Upper lobe of left lung (tissue), 6 donors: ENCODE data around the gene PALS2. TPM values are rescaled to one million over a fixed set of nuclear protein-coding genes. Genes with fewer than 3 reads are reported as not detected.

Experiments used
- ATAC-seq, 2 donors: fragments of 200-7000 bp; cut with Tn5 transposase; one replicate each; pipeline ENCODE4 v1.9.1; 2022; ENCODE audit warnings: mild to moderate bottlenecking in 2 of 2, moderate library complexity in 2 of 2; ENCODE audit not compliant: low FRiP score in 2 of 2
- DNase-seq, 2 donors: peaks; one replicate each; pipeline ENCODE4 v3.0.0-alpha.2; 2019 to 2020
- H3K27ac ChIP-seq, 4 donors: fragments of 200-600 bp; sonication (generic); one replicate each; pipeline ENCODE4 v1.5.1; 2016 to 2019
- H3K27me3 ChIP-seq, 4 donors: fragments of 200-600 bp; sonication (generic); one replicate each; pipeline ENCODE4 v1.5.1; 2017 to 2019
- H3K36me3 ChIP-seq, 4 donors: fragments of 200-600 bp; sonication (generic); one replicate each; pipeline ENCODE4 v1.5.1; 2016 to 2019
- H3K4me1 ChIP-seq, 4 donors: fragments of 200-600 bp; sonication (generic); one replicate each; pipeline ENCODE4 v1.5.1; 2018 to 2019
- H3K4me3 ChIP-seq, 4 donors: fragments of 200-600 bp; sonication (generic); one replicate each; pipeline ENCODE4 v1.5.1; 2017 to 2019; ENCODE audit warnings: mild to moderate bottlenecking in 2 of 4, moderate library complexity in 1 of 4
- H3K9me3 ChIP-seq, 4 donors: fragments of 200-600 bp; sonication (generic); one replicate each; pipeline ENCODE4 v1.5.1; 2018 to 2019
- EP300 ChIP-seq, 4 donors: sonication (generic); formaldehyde crosslinking; IDR thresholded peaks; one replicate each; pipeline ENCODE4 v1.5.1; 2017; ENCODE audit warnings: antibody characterized with exemption in 4 of 4, control low read depth in 2 of 4
- POLR2A ChIP-seq, 4 donors: fragments of 450-650 bp; IDR thresholded peaks; one replicate each; pipeline ENCODE4 v1.5.1; 2016 to 2017; ENCODE audit warnings: antibody characterized with exemption in 4 of 4, mild to moderate bottlenecking in 2 of 4
- POLR2AphosphoS5 ChIP-seq, 2 donors: sonication (generic); formaldehyde crosslinking; IDR thresholded peaks; one replicate each; pipeline ENCODE4 v1.5.1; 2017; ENCODE audit warnings: antibody characterized with exemption in 2 of 2
- whole genome bisulfite sequencing, 2 donors: methylation state at CpG; one replicate each; pipeline ENCODE4 v1.1.5; 2017 to 2018; 5-methylcytosine and 5-hydroxymethylcytosine counted together
- total RNA-seq, 6 donors: library from RNA; depleted of rRNA in 4 of 6; stranded (reverse); fragments of >200 nt in 4 of 6; gene quantifications; one replicate each; pipeline versions ENCODE4 v1.1.0 to v1.2.1, GENCODE V29; 2016 to 2021
- TF ChIP-seq, protein P1 (sequence below), 6 experiments: fragments of 450-650 bp in 4 of 6; fragments of 200-600 bp in 2 of 6; sonication (generic) in 2 of 6; IDR thresholded peaks; one replicate each; pipeline ENCODE4 v1.5.1; 2016 to 2019; ENCODE audit warnings: antibody characterized with exemption in 6 of 6
- donor health status: DM: no; HTN: no; CAD: no; lungs with moderate emphysema.
- donor health status: DM: no; HTN: yes; CAD: no; lungs with severe emphysema.

The PALS2 gene
- total RNA-seq, 6 donors from 2014 or later: 8.5 to 22.0 (median 11.1) TPM

DNA sequence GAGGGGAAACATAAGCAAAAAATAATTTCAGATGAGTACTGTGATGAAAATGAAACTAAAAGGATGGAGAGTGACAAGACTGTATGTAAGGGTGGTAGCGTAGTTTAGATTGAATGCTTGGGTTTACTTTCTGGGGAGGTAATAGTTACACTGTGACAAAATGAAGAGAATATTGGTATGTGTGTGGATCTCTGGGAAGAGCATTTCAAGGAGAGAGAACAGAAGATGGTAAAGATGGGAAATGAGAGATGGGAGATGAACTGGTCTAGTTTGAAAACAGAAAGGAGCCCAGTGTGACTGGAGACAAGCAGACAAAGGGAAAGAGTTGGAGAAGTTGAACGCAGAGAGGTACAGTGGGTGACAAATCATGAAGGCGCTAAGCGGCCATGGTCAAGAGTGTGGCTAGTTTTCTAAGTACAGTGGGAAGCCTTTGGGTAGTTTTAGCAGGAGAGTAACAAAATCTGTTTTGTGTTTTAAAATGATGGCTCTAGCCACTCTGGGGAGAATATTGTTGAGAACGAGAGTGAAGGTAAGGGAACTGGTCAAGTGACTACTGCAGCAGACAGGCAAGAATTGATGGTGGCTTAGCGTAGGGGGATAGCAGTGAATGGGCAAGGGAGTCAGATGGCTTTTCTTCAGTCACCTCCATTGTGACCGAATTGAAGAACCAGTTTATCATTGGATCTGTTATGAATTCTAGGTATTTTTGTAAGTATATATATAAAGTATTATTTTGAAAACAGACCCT lies 22.6 kb downstream of the PALS2 start:
- Histone ChIP-seq H3K4me3 (peak overlapping the region in 1 of 4 donors; percentile 10), H3K4me1 (no peaks in the 10 kb centered on the region), H3K36me3 (no peaks in the 10 kb centered on the region), H3K27me3 (no peaks in the 10 kb centered on the region), H3K9me3 (no peaks in the 10 kb centered on the region), H3K27ac (no peak overlapping the region)
- TF ChIP-seq EP300 (IDR thresholded peaks at IDR 0.05) (no peak), POLR2A (IDR thresholded peaks at IDR 0.05) (no peak), POLR2AphosphoS5 (IDR thresholded peaks at IDR 0.05) (no peak)
- TF ChIP-seq, protein P1, sequence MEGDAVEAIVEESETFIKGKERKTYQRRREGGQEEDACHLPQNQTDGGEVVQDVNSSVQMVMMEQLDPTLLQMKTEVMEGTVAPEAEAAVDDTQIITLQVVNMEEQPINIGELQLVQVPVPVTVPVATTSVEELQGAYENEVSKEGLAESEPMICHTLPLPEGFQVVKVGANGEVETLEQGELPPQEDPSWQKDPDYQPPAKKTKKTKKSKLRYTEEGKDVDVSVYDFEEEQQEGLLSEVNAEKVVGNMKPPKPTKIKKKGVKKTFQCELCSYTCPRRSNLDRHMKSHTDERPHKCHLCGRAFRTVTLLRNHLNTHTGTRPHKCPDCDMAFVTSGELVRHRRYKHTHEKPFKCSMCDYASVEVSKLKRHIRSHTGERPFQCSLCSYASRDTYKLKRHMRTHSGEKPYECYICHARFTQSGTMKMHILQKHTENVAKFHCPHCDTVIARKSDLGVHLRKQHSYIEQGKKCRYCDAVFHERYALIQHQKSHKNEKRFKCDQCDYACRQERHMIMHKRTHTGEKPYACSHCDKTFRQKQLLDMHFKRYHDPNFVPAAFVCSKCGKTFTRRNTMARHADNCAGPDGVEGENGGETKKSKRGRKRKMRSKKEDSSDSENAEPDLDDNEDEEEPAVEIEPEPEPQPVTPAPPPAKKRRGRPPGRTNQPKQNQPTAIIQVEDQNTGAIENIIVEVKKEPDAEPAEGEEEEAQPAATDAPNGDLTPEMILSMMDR (IDR thresholded peaks at IDR 0.05): no peak
- ATAC-seq (no peak), DNase-seq (no peak)
- 87 to 91% methylated on average over 7 of the region's 7 CpGs for WGBS, 2 donors

DNA sequence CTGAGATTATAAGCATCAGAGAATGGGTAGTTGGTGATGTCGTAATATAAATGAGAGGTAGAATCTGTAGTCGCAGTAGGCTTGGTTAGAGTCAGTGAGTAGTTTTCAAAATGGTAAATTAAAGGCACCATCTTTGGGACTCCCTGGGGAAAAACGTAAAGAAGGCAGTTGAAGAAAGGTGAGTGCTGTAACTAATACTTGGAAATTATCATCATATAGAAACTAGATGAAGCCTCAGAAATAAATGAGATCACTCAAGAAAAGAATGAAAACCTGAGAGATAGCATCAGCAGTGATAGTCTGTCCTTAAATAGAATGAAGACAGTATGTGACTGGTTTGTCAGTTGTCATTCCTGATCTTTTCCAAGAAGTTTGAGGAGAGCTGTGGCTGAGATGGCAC lies 23.8 kb downstream of the PALS2 start:
- DNase-seq: no peak
- H3K27me3 ChIP-seq: no peaks in the 10 kb centered on the region
- H3K36me3 ChIP-seq: no peaks in the 10 kb centered on the region
- TF ChIP-seq, protein P1 (IDR thresholded peaks at IDR 0.05): no peak
- no peak for TF ChIP-seq POLR2AphosphoS5 (IDR thresholded peaks at IDR 0.05)
- no peak for TF ChIP-seq POLR2A (IDR thresholded peaks at IDR 0.05)
- TF ChIP-seq EP300 (IDR thresholded peaks at IDR 0.05): no peak
- WGBS, 2 donors: 72 to 94% methylated on average over 3 of the region's 3 CpGs
- no peaks in the 10 kb centered on the region for H3K4me1 ChIP-seq
- H3K9me3 ChIP-seq: no peaks in the 10 kb centered on the region
- H3K4me3 ChIP-seq: no peak overlapping the region
- H3K27ac ChIP-seq: no peak overlapping the region
- ATAC-seq: no peak

DNA sequence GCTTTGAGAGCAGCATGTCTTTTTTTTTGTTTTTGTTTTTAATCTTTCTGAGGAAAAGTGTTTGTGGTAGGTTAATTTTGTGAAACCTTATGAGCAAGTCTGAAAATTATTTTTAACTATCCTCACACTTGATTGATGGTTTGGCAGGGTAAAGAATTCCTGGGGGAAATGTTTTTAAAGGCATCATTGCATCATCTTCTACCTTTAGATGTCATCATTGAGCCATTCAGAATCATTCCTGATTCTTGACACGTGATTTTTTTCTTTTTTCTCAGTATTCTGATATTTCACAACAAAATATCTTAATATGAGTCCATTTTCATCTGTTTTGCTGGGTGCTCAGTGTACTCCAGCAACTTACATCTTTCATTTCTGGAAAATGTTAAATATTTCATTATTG lies 28.3 kb downstream of the PALS2 start:
- Histone ChIP-seq H3K4me3 (no peak overlapping the region), H3K27ac (no peak overlapping the region), H3K36me3 (no peaks in the 10 kb centered on the region), H3K4me1 (no peaks in the 10 kb centered on the region), H3K9me3 (no peaks in the 10 kb centered on the region), H3K27me3 (no peaks in the 10 kb centered on the region)
- ATAC-seq (no peak), DNase-seq (no peak)
- TF ChIP-seq EP300 (IDR thresholded peaks at IDR 0.05) (no peak), POLR2A (IDR thresholded peaks at IDR 0.05) (no peak), POLR2AphosphoS5 (IDR thresholded peaks at IDR 0.05) (no peak)
- TF ChIP-seq, protein P1 (IDR thresholded peaks at IDR 0.05): no peak
- 63 to 86% methylated on average over 1 of the region's 1 CpG for WGBS, 2 donors

DNA sequence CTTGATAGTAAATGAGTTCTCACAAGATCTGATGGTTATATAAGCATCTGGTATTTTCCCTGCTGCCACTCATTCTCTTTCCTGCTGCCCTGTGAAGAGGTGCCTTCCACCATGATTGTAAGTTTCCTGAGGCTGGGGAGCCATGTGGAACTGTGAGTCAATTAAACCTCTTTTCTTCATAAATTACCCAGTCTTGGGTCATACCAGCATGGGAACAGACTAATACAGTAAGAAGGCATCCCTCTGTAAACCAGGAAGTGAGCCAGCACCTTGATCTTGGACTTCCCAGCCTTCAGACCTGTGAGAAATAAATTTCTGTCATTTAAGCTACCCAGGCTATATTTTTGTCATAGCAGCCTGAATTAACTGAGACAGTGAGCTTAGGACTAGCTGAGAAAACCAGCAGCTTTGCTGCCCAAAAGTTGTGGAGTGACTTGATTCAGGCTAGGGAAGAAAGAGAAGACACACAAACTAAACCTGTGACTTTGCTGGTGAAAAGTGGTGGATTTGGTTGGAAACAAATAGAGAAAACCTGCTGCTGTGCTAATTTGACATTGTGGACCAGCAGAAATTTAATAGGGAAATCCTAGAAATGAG lies 29.7 kb downstream of the PALS2 start:
- DNase-seq: no peak
- no peaks in the 10 kb centered on the region for H3K27me3 ChIP-seq
- TF ChIP-seq POLR2A (IDR thresholded peaks at IDR 0.05) (no peak), POLR2AphosphoS5 (IDR thresholded peaks at IDR 0.05) (no peak), EP300 (IDR thresholded peaks at IDR 0.05) (no peak)
- TF ChIP-seq, protein P1 (IDR thresholded peaks at IDR 0.05): no peak
- no peaks in the 10 kb centered on the region for H3K9me3 ChIP-seq
- no peaks in the 10 kb centered on the region for H3K36me3 ChIP-seq
- no peak for ATAC-seq
- H3K4me1 ChIP-seq: no peaks in the 10 kb centered on the region
- H3K4me3 ChIP-seq: no peak overlapping the region
- H3K27ac ChIP-seq: no peak overlapping the region

DNA sequence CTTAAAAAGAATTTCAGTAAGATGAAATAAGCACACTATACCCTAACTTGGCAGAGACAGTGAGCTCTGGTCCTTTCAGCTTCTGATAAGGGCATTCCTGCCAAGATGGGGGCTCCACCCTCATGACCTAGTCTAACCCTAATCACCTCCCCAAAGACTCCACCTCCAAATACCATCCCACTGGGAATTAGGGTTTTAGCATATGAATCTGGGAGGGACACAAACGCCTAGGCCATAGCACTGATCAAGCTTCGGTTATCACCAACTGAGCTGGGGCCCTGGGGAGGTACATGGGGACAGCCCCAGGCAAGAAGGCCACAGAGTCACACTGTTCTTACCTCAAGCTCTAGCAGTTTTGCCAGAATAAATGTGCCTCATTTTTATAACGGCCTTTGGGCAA lies 31.4 kb downstream of the PALS2 start:
- Histone ChIP-seq H3K27ac (no peak overlapping the region), H3K27me3 (no peaks in the 10 kb centered on the region), H3K4me3 (no peak overlapping the region), H3K36me3 (no peaks in the 10 kb centered on the region), H3K9me3 (no peaks in the 10 kb centered on the region), H3K4me1 (no peaks in the 10 kb centered on the region)
- 81 to 83% methylated on average over 3 of the region's 3 CpGs for WGBS, 2 donors
- DNase-seq (no peak), ATAC-seq (no peak)
- TF ChIP-seq POLR2A (IDR thresholded peaks at IDR 0.05): no peak
